ENCODE results near the gene EIF4E2.

EIF4E2 gene

GRCh38 chr2:232543491-232543890, 7.0 kb upstream of the EIF4E2 start:
- TF ChIP-seq ESRRG (CRISPR knock-in tag; IDR thresholded peaks at IDR 0.05) = no peak
- TF ChIP-seq TOX (CRISPR knock-in tag; IDR thresholded peaks at IDR 0.05; ENCODE audit: borderline replicate concordance) = no peak
- no peak for TF ChIP-seq ZNF8 (CRISPR knock-in tag; IDR thresholded peaks at IDR 0.05)

GRCh38 chr2:232543928-232544631, 6.4 kb upstream of the EIF4E2 start:
- TF ChIP-seq ZNF565 (CRISPR knock-in tag; conservative IDR thresholded peaks at IDR 0.05; ENCODE audit: low read depth) = no peak
- TF ChIP-seq TSHZ2 (CRISPR knock-in tag; IDR thresholded peaks at IDR 0.05) = no peak
- no peak for TF ChIP-seq CSRNP3 (CRISPR knock-in tag; IDR thresholded peaks at IDR 0.05)
- no peak for TF ChIP-seq ZNF70 (CRISPR knock-in tag; IDR thresholded peaks at IDR 0.05)
- TF ChIP-seq SNAI2 (CRISPR knock-in tag; IDR thresholded peaks at IDR 0.05) = no peak
- TF ChIP-seq BACH2 (CRISPR knock-in tag; IDR thresholded peaks at IDR 0.05; ENCODE audit: borderline replicate concordance) = no peak
- no peak for TF ChIP-seq ZFP3 (CRISPR knock-in tag; IDR thresholded peaks at IDR 0.05)
- no peak for TF ChIP-seq ISL1 (CRISPR knock-in tag; IDR thresholded peaks at IDR 0.05)
- no peak for TF ChIP-seq PPARA (CRISPR knock-in tag; IDR thresholded peaks at IDR 0.05; ENCODE audit: borderline replicate concordance)
- no peak for TF ChIP-seq PATZ1 (CRISPR knock-in tag; IDR thresholded peaks at IDR 0.05; ENCODE audit: borderline replicate concordance)

More at GRCh38 chr2:232543491-232543890, 7.0 kb upstream of the EIF4E2 start:
- no peak for ATAC-seq

GRCh38 chr2:232544674-232545073, 5.8 kb upstream of the EIF4E2 start:
- no peak for TF ChIP-seq POU6F1 (CRISPR knock-in tag; IDR thresholded peaks at IDR 0.05; ENCODE audit: borderline replicate concordance, low read depth)
- TF ChIP-seq GLIS3 (CRISPR knock-in tag; IDR thresholded peaks at IDR 0.05) = no peak
- no peak for ATAC-seq

More at GRCh38 chr2:232543928-232544631, 6.4 kb upstream of the EIF4E2 start:
- no peak for ATAC-seq

- ATAC-seq = no peak
- TF ChIP-seq ARNTL (CRISPR knock-in tag; IDR thresholded peaks at IDR 0.05; ENCODE audit: borderline replicate concordance, low read depth) (no peak), ESRRG (CRISPR knock-in tag; IDR thresholded peaks at IDR 0.05) (no peak), ZFP3 (CRISPR knock-in tag; IDR thresholded peaks at IDR 0.05) (no peak), CSDC2 (CRISPR knock-in tag; IDR thresholded peaks at IDR 0.05) (no peak), PATZ1 (CRISPR knock-in tag; IDR thresholded peaks at IDR 0.05; ENCODE audit: borderline replicate concordance) (no peak), TOX (CRISPR knock-in tag; IDR thresholded peaks at IDR 0.05; ENCODE audit: borderline replicate concordance) (no peak), ZNF8 (CRISPR knock-in tag; IDR thresholded peaks at IDR 0.05) (no peak)
Measured at GRCh38 chr2:232545511-232546375, 4.7 kb upstream of the EIF4E2 start.
